Hematopoietic multipotent progenitor cell treated with erythropoietin and hydrocortisone succinate and interleukin-3 and kit ligand, for 17 days (in vitro differentiated cells): ENCODE measurements around the gene MIA2.
"Not testable (repeated sequence)": the region's sequence is repeated elsewhere in the genome, so short reads cannot be mapped to it uniquely, and the experiment has no call there.

Experiments used
- DNase-seq: peaks from one replicate; pipeline ENCODE4 v3.0.0-alpha.2; 2015; ENCODE audit warnings: low spot score

Gene MIA2

DNA sequence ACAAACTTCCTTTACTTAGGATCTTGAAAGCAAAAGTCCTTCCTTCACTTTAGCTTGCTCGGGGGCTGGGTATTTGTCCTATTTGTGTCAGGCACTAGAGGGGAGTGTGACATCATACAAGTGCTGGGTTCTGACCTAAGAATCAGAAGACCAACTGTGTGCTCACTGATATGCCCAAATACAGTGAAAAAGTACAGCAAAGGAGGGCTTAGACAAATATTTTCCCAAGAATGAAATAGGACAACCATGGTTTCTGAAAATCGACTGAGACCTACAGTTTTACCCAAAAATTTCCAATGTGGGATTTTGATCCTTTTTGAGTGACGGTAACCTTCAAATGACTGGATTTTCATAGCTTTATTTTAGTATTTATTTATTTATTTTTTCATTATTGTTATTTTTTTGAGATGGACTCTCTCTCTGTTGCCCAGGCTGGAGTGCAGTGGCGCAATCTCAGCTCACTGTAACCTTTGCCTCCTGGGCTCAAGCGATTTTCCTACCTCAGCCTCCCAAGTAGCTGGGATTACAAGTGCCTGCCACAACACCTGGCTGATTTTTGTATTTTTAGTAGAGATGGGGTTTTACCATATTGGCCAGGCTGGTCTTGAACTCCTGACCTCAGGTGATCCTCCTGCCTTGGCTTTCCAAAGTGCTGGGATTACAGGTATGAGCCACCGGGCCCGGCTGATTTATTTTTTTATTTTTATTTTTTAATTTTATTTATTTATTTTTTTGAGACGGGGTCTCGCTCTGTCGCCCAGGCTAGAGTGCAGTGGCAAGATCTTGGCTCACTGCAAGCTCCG lies 1.8 kb upstream of the MIA2 start:
- DNase-seq = peak; percentile 48

DNA sequence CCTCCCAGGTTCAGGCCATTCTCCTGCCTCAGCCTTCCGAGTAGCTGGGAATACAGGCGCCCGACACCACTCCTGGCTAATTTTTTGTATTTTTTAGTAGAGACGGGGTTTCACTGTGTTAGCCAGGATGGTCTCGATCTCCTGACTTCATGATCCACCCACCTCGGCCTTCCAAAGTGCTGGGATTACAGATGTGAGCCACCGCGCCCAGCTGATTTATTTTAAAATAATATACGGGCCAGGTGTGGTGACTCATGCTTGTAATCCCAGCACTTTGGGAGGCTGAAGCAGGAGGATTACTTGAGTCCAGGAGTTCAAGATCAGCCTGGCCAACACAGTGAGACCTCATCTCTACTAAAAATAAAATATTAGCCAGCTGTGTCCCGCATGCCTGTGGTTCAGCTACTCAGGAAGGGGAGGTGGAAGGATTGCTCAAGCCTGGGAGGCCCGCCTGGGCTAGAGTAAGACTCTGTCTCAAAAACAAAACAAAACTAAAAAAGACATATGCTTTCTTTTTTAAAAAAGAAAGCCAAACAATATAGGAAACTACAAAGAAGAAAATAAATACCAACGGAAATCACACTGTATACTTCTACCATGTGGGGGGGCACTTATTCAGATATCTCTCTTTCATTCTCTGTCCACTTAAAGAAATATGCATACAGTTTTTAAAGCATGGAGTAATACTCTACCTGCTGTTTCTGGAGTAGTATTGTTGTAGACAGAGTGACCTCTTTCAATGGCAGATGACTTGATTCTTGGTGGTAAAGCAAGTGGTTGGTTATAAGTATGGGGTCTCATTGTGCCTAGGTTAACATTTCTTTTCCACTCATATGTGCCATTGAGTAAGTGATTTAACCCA lies 930 bp upstream of the MIA2 start:
- DNase-seq = no peak

DNA sequence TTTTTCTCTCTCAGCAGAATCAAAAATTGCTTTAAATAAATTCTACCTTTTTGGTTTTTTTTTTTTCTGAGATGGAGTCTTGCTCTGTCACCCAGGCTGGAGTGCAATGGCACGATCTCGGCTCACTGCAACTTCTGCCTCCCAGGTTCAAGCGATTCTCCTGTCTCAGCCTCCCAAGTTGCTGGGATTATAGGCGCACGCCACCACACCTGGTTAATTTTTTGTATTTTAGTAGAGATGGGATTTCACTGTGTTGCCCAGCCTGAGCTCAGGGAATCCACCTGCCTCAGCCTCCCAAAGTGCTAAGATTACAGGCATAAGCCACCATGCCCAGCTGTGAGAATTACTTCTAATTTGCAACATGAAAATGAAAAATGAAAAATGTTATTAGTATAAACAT lies 1.3 kb downstream of the MIA2 start:
- not testable (repeated sequence) for DNase-seq

DNA sequence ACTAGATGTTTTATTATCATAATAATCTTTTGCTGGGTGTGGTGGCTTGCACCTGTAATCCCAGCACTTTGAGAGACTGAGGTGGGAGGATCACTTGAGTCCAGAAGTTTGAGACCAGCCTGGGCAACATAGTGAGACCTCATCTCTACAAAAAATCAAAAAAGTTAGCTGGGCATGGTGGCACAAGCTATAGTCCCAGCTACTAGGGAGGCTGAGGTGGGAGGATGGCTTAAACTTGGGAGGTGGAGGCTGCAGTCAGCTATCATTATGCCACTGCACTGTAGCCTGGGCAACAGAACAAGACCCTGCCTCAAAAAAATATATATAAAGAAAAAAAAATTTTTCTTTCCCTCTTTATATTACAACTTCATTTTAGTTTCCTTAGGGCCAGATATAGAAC lies 1.8 kb downstream of the MIA2 start:
- not testable (repeated sequence) for DNase-seq

DNA sequence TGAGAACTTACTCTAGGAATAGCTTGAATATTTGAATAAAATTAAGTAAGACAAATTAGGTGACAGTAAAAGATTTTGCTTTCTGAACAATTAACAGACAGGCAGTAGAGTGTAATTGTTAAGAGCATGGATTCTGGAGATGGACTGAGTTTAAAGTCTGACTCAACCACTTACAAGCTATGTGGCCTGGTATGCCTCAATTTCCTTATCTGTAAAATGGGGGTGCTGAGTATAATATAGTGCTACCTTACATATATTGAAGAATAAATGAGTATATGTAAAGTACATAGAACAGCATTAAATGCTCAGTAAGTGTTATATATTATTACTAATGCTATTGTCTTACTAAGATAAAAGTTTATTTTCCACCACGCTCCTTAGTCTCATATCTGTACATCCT lies 7.1 kb downstream of the MIA2 start:
- no peak for DNase-seq

DNA sequence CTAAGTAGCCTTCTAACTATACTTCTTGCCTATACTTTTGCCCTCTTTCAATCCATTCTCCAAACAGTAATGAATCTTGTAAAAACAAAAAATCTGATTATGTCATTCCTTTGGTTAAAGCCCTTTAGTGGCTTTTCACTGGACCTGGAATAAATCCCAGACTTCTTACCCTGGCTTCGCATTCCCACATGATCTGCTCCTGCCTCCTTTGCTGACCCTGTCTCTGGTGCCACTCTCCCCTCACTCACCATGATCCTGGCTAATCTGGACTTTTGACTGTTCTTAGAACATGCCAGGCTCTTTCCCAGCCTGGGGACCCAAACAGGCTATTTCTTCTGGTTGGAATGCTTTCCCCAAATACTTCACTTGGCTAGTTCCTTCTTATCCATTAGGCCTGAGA lies 7.9 kb downstream of the MIA2 start:
- DNase-seq = no peak

DNA sequence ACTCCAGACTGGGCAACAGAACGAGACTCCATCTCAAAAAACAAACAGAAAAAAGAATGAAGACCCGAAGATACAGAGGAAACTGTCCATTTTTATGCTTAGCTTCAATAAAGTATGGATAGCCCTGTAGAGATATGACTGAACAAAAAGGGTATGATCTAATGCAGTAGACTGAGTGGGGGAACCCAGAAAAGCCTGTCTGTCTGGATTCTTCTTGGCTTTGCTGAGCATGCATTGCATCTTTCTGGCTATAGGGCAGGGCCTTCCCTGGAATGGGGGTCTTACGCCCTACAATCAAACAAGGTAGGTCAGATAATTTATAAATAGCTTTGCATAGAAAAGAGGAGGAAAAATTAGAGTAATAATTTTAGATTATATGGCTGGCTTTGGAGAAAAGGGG lies 10.1 kb downstream of the MIA2 start:
- DNase-seq = no peak

DNA sequence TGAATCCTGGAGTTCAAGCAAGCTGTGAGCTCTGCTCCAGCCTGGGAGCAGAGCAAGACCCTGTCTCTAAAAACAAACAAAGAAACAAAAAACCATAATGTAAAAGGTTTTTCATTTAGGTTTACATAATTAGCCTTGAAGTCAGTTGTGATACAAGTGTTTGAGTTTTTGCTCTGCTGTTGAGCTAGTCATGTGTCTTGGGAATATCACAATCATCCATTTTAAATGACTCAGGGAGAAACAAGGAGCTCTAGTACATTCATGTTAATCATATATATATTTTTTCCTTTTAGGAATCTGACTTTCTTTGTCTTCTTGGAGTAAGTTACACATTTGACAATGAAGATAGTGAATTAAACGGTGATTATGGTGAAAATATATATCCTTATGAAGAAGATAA lies 12.9 kb downstream of the MIA2 start:
- DNase-seq = no peak

DNA sequence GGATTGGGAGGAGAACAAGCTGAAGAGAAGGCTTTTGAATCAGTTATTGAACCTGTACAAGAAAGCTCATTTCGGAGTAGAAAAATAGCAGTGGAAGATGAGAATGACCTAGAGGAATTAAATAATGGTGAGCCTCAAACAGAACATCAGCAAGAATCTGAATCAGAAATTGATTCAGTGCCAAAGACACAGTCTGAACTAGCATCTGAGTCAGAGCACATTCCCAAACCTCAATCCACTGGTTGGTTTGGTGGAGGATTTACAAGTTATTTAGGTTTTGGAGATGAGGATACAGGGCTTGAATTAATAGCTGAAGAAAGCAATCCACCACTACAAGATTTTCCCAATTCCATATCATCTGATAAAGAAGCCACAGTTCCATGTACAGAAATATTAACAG lies 13.5 kb downstream of the MIA2 start:
- no peak for DNase-seq

DNA sequence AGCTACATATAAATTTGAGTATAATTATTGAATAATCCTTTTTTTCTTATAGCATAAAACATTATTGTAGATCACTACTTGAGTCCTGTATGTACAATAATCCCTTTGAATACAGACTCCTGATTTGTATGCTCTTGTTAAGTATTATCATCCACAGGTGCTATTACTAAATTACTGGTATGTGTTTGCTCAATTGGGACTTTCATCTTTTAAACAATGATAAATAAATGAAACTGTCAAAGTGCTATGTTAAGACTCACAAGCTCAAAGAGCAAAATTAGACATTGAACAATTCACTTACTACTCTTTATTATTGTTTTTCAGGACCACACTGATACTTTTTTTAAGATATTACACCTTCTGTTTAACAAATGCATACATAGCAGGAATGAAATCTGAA lies 17.8 kb downstream of the MIA2 start:
- no peak for DNase-seq

DNA sequence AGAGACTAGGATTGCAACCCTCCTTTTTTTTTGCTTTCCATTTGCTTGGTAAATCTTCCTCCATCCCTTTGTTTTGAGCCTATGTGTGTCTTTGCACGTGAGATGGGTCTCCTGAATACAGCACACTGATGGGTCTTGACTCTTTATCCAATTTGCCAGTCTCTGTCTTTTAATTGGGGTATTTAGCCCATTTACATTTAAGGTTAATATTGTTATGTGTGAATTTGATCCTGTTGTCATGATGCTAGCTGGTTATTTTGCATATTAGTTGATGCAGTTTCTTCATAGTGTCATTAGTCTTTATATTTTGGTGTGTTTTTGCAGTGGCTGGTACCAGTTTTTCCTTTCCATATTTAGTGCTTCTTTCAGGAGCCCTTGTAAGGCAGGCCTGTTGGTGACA lies 23.7 kb downstream of the MIA2 start:
- DNase-seq = not testable (repeated sequence)

DNA sequence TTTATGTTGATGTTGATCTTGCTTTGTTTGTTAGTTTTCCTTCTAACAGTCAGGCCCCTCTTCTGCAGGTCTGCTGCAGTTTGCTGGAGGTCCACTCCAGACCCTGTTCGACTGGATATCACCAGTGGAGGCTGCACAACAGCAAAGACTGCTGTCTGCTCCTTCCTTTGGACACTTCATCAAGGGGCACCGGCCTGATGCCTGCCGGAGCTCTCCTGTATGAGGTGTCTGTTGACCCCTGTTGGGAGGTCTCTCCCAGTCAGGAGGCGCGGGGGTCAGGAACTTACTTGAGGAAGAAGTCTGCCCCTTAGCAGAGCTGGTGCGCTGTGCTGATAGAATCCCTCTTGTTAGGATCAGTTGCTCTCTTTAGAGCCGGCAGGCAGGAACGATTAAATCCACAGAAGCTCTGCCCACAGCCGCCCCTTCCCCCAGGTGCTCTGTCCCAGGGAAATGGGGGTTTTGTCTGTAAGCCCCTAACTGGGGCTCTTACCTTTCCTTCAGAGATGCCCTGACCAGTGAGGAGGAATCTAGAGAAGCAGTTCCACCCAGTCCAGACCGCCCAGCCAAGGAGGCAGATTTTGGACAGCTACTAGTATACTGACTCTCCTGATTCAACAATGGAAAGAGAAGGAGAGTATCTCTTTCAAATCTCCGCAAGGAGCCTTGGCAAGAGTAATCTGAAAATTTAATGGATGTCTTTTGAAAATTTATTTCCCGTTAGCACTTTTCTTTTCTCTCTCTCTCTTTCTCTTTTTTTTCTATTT lies 25.2 kb downstream of the MIA2 start:
- DNase-seq = no peak

DNA sequence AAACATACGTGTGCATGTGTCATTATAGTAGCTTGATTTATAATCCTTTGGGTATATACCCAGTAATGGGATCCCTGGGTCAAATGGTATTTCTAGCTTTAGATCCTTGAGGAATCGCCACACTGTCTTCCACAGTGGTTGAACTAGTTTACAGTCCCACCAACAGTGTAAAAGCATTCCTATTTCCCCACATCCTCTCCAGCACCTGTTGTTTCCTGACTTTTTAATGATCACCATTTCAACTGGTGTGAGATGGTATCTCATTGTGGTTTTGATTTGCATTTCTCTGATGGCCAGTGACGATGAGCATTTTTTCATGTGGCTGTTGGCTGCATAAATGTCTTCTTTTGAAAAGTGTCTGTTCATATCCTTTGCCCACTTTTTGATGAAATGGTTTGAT lies 26.4 kb downstream of the MIA2 start:
- not testable (repeated sequence) for DNase-seq

DNA sequence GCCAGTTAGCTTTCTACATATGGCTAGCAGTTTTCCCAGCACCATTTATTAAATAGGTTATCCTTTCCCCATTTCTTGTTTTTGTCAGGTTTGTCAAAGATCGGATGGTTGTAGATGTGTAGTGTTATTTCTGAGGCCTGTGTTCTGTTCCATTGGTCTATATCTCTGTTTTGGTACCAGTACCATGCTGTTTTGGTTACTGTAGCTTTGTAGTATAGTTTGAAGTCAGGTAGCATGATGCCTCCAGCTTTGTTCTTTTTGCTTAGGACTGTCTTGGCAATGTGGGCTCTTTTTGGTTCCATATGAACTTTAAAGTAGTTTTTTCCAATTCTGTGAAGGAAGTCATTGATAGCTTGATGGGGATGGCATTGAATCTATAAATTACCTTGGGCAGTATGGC lies 28.5 kb downstream of the MIA2 start:
- DNase-seq = not testable (repeated sequence)

DNA sequence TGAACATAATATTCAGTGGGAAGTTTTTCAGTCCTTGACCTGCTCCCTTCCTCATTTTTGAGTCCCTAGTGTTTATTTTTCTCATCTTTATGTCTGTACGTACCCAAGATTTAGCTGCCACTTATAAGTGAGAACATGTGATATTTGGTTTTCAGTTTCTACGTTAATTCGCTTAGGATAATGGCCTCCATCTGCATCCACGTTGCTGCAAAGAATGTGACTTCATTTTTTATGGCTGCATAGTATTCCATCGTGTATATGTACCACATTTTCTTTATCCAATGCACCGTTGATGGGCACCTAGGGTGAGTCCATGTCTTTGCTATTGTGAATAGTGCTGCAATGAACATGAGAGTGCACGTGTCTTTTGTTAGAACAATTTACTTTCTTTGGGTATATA lies 30.3 kb downstream of the MIA2 start:
- no peak for DNase-seq

DNA sequence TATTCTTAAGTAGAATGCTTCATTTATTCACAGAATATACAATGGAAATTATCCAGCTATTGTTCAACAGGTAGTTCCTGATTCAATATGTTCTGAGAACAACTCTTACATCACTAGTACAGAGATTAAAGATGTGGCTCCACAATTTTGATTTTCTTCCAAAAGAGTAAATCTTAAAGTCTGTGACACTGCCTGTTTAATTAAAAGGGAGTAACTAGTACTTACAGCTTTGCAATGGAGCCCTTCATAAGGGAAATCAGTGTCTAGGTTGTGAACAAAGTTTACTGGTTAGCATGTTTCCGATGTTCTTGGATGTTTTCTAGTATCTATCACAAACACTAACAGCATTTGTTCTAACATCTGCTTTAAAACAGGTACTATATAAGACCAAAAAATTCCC lies 30.8 kb downstream of the MIA2 start:
- DNase-seq = no peak

DNA sequence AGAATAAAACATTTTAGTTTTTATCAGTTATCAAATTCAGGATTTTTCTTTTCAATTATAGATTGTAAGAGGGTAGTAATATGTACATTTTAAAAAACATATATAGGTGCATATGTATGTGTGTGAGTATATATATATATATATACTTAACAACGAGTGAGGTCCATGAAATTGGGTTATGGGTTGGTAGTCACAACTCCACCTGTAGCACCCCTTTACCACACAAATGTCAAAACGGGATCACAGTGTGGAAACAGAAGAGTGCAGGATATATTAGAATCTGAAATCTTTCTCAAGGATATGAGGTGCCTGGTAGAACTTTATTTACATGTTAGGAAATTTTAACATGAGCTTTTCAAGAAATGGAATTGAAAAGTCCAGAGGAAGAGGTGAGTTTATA lies 31.3 kb downstream of the MIA2 start:
- no peak for DNase-seq

DNA sequence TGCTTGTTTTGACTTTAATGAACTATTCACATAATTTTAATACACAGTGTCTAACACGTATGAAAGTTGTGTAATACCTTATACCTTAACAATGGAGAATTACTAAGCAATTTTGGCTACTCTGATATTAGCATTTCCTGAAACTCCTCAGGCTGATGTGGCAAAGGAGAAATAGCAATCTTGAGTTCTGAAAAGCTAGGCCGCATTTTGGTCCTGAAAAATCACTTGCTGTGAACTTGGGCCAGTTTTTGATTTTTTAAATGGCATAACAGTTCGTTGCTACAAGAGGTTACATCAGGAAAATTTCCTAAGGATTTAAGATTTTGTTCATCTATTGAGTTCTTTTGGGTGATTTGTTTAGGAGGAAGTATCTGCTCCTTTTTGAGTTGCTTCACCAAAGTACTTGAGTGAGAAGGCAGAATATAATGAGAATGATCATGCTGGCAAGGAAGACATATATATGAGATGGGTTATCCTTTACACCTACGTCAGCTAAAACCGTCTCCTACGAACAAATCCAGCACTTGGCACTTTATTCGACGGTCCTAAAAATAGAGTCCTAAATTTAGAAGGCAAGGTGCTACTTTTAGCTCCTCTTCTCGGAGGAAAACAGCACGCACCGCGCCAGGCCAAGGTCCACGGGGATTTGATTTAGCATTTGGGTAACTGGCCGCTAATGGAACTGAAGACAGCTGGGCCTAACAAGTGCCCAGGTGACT lies 32.2 kb downstream of the MIA2 start:
- DNase-seq = peak; percentile 36

DNA sequence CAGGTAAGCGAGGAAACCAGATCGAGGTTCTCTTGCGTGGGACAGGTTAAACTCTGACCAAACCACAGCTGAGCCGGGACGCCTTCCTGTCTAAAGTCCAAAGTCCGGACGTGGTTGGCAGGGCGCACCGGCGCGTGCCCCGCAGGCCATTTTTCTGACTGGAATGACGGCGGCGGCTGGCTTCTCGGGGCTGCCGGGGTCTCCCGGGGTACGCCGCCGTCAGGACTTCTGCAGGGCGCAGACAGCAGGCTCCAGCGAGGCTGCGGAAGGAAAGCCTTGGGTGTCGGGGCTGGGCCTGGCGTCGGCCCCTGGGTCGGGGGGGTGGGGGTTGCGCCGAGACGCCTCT lies 32.8 kb downstream of the MIA2 start:
- DNase-seq = no peak

DNA sequence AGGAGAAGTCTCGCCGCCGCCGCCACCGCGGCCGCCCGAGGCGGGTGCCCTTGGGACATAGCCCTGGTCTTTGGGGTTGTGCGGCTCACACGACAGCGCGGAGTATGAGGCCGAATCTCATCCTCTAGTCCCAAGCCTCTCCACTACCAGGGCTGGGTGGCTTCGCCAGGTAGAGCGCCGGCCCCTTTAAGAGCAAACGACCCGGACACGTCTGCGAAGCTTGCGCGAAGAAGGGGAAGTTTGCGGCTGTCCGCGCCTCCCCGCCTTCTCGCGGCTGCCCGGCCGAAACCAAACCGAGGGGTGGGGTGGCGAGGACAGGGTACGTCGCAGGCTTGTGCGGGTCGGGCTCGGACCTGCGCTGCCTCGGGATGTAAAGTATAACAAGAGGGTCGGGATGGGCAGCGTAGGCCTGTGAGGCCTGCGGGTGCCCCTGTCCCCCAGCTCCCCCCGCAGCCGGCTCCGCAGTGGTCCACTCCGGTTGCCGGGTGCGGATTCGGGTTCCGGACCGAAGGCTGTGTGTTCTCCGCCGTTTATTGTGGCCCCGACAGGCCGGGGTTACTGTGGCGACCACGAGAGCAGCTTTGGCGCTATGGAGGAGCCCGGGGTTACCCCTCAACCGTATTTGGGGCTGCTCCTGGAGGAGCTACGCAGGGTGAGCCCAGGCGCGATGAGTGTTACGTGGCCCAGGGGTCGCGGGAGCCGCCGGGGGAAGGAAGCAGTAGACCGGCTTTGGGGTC lies 33.3 kb downstream of the MIA2 start:
- peak; percentile 80 for DNase-seq

DNA sequence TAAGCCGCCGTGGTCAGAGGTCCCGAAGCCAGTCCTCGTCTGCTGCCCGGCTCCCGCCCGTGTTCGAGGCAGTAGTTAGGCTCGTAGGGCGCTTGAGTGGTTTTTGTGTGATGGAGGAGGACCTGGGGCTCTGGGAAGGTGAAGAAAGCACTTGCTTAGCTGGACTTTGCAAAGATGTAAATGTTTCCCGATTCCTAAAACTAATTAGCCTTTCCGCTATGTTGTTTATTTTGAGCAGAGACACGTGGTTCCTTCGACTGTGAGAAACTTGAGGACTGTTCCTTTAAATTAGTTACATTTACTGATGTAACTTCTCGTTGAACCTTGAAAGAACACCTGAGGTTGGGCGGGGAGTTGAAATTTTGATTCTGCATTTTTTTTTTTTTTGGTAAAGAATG lies 33.9 kb downstream of the MIA2 start:
- DNase-seq = peak; percentile 59
